Progenitor cell of endocrine pancreas (in vitro differentiated cells): ENCODE data around the gene TMEM208. TPM values are rescaled to one million over a fixed set of nuclear protein-coding genes. Genes with fewer than 3 reads are reported as not detected.

Source experiments
- DNase-seq: peaks from one replicate; pipeline ENCODE4 v3.0.0; 2021; ENCODE audit warnings: low spot score; ENCODE audit not compliant: unreplicated experiment
- H3K27ac Mint-ChIP-seq: 2 replicates; pipeline ENCODE4 v1.8.0; 2021; ENCODE audit warnings: mild to moderate bottlenecking, moderate library complexity, mixed read lengths
- H3K27me3 Mint-ChIP-seq: 2 replicates; pipeline ENCODE4 v1.8.0; 2021; ENCODE audit warnings: mixed read lengths
- H3K36me3 Mint-ChIP-seq: 2 replicates; pipeline ENCODE4 v1.8.0; 2022; ENCODE audit warnings: mixed read lengths; ENCODE audit not compliant: insufficient read depth
- H3K4me1 Mint-ChIP-seq: 2 replicates; pipeline ENCODE4 v1.8.0; 2021; ENCODE audit warnings: low read depth, mixed read lengths
- H3K4me3 Mint-ChIP-seq: 2 replicates; pipeline ENCODE4 v1.8.0; 2021; ENCODE audit warnings: low read depth, mild to moderate bottlenecking, moderate library complexity, mixed read lengths
- H3K9me3 Mint-ChIP-seq: 2 replicates; pipeline ENCODE4 v1.8.0; 2021; ENCODE audit warnings: low read depth, mixed read lengths
- CTCF ChIP-seq: fragments of 200-600 bp; sonication (generic); IDR thresholded peaks from one replicate; pipeline ENCODE4 v1.5.0; 2021; ENCODE audit warnings: antibody characterized with exemption, mild to moderate bottlenecking; ENCODE audit not compliant: unreplicated experiment
- total RNA-seq: library from RNA; stranded (reverse); gene quantifications from 2 replicates; pipeline ENCODE4 v1.2.1, GENCODE V29; 2021

The TMEM208 gene
- total RNA-seq, 1 donor from 2014 or later = 36.3 TPM

DNA sequence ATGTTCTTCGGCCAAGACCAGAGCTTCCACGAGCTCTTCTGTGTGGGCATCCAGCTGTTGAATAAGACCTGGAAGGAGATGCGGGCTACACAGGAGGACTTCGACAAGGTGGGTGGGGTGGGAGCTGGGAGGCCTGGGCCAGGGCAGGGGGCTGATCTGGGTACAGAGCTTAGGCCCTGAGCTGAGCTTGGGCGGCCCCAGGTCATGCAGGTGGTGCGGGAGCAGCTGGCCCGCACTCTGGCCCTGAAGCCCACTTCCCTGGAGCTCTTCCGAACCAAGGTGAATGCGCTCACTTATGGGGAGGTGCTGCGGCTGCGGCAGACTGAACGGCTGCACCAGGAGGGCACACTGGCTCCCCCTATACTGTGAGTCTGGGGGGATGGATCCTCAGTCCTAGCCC is 24.5 kb upstream of the TMEM208 start:
- TF ChIP-seq CTCF = no peak
- no peaks in the 10 kb centered on the region for H3K9me3 Mint-ChIP-seq
- H3K36me3 Mint-ChIP-seq = peaks cover 1% of the 10 kb centered on the region
- H3K27me3 Mint-ChIP-seq = no peaks in the 10 kb centered on the region
- H3K27ac Mint-ChIP-seq = no peak overlapping the region
- peaks cover 3% of the 10 kb centered on the region for H3K4me1 Mint-ChIP-seq
- DNase-seq = no peak
- no peak overlapping the region for H3K4me3 Mint-ChIP-seq

- Mint-ChIP-seq H3K27me3 (no peaks in the 10 kb centered on the region), H3K4me1 (peaks cover 3% of the 10 kb centered on the region), H3K36me3 (peaks cover 1% of the 10 kb centered on the region), H3K27ac (no peak overlapping the region), H3K4me3 (no peak overlapping the region), H3K9me3 (no peaks in the 10 kb centered on the region)
- no peak for TF ChIP-seq CTCF
- DNase-seq = no peak
Measured at GRCh38 chr16:67202956-67203493, 23.9 kb upstream of the TMEM208 start.

- Mint-ChIP-seq H3K4me3 (no peak overlapping the region), H3K4me1 (peaks cover 3% of the 10 kb centered on the region), H3K9me3 (no peaks in the 10 kb centered on the region), H3K27me3 (no peaks in the 10 kb centered on the region), H3K27ac (no peak overlapping the region), H3K36me3 (no peaks in the 10 kb centered on the region)
- no peak for TF ChIP-seq CTCF
- DNase-seq = no peak
Measured at GRCh38 chr16:67204076-67204475, 22.9 kb upstream of the TMEM208 start.

DNA sequence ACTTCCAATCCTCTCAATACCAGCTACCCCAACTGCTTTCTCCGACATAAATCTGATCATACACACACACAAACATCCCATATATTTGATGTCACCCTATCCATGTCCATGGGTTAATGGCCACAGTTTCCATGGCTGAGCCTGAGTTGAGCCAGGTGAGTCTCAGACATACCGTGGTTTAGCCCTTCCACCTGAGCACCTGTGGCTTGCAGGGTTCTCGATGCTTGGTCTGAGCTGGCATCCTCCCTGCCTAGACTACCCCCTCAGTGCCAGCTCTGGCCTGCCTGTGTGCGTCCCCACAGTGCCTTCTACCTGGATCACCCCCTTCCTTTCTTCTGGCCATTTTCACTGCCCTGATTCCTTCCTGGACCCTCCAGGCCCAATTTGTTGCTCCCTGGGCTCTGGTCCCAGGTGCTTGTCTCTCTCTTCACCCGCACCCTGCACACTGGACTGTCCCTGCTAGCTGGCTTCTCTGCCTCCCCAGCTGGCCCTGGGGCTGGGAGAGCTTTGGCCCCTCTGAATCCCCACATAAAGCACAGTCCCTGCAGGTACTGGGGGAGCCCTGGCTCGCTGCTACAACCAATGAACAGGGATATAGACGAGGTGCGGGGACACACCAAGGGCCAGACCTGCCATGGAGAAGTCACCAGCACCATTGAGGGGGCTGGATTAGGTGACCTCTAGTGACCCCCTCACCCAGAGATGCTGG is 20.6 kb upstream of the TMEM208 start:
- Mint-ChIP-seq H3K4me1 (no peaks in the 10 kb centered on the region), H3K9me3 (no peaks in the 10 kb centered on the region), H3K27ac (no peak overlapping the region), H3K36me3 (no peaks in the 10 kb centered on the region), H3K27me3 (peaks cover 3% of the 10 kb centered on the region), H3K4me3 (no peak overlapping the region)
- DNase-seq = no peak
- TF ChIP-seq CTCF = no peak

DNA sequence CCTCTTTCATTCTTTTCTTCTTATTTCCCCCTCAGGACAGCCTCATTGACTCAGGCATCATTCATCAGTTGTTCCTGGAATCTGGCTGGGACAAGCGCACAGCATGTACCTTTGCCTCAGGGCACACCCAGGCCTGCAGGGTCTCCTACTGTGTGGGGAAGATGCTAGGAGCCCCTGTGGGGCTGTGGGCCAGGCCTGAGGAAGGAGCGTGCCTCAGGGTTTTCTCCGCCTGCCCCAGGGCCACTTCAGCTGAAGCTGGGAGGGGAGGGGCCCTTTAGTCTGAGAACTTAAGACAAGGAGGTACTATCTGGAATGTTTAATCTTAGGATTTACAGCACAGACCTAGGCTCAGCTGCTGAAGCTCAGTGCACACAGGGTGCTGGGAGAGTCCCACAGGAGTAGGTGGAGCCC is 20.1 kb upstream of the TMEM208 start:
- no peaks in the 10 kb centered on the region for H3K9me3 Mint-ChIP-seq
- no peaks in the 10 kb centered on the region for H3K36me3 Mint-ChIP-seq
- H3K4me1 Mint-ChIP-seq = no peaks in the 10 kb centered on the region
- DNase-seq = no peak
- peaks cover 6% of the 10 kb centered on the region for H3K27me3 Mint-ChIP-seq
- no peak overlapping the region for H3K27ac Mint-ChIP-seq
- no peak overlapping the region for H3K4me3 Mint-ChIP-seq
- no peak for TF ChIP-seq CTCF
